Epidermal melanocyte (primary cell): ENCODE results near the gene TGM5.
A peak's percentile ranks its signal among the peaks of the same experiment; 100 is the strongest.
"Not testable (repeated sequence)": the region's sequence is repeated elsewhere in the genome, so short reads cannot be mapped to it uniquely, and the experiment has no call there.

ENCODE experiments used
- DNase-seq: peaks from one replicate; pipeline ENCODE4 v3.0.0; 2011; ENCODE audit warnings: low spot score; ENCODE audit not compliant: insufficient read length

Gene TGM5

GRCh38 chr15:43266834-43267233 lies at the start of gene TGM5:
TGM5 (minus strand) TSS chr15:43266928; CDS start chr15:43266849, 79 bp downstream.
- DNase-seq: no peak

- no peak for DNase-seq
These were observed 47.4 kb upstream of the TGM5 start for GRCh38 chr15:43314171-43314570.

GRCh38 chr15:43312378-43312777 lies 45.6 kb upstream of the TGM5 start:
- no peak for DNase-seq

GRCh38 chr15:43302205-43302817 lies 35.6 kb upstream of the TGM5 start, which contains the start of gene TGM7:
TGM7 (minus strand) TSS chr15:43302255.
- no peak for DNase-seq

- DNase-seq: no peak
These were observed 33.2 kb upstream of the TGM5 start for GRCh38 chr15:43299884-43300283.

- no peak for DNase-seq
These were observed 32.7 kb upstream of the TGM5 start for GRCh38 chr15:43299411-43299810.

- DNase-seq: no peak
These were observed 27.5 kb upstream of the TGM5 start for GRCh38 chr15:43294091-43294706.

GRCh38 chr15:43293432-43293831 lies 26.7 kb upstream of the TGM5 start:
- no peak for DNase-seq

GRCh38 chr15:43292375-43293078 lies 25.8 kb upstream of the TGM5 start:
- no peak for DNase-seq

GRCh38 chr15:43289656-43290055 lies 22.9 kb upstream of the TGM5 start:
- not testable (repeated sequence) for DNase-seq

- DNase-seq: no peak
These were observed 20.5 kb upstream of the TGM5 start for GRCh38 chr15:43287254-43287653.

- no peak for DNase-seq
These were observed 19.3 kb upstream of the TGM5 start for GRCh38 chr15:43286074-43286473.

- peak; percentile 86 for DNase-seq
These were observed 18.9 kb upstream of the TGM5 start for GRCh38 chr15:43285609-43286037.

GRCh38 chr15:43283526-43283925 lies 16.8 kb upstream of the TGM5 start:
- DNase-seq: no peak

GRCh38 chr15:43281926-43282602 lies 15.3 kb upstream of the TGM5 start:
- DNase-seq: no peak

GRCh38 chr15:43280996-43281395 lies 14.3 kb upstream of the TGM5 start:
- DNase-seq: no peak

GRCh38 chr15:43279496-43279895 lies 12.8 kb upstream of the TGM5 start:
- DNase-seq: no peak

- no peak for DNase-seq
These were observed 12.1 kb upstream of the TGM5 start for GRCh38 chr15:43278869-43279268.

GRCh38 chr15:43277901-43278300 lies 11.2 kb upstream of the TGM5 start:
- DNase-seq: no peak

- no peak for DNase-seq
These were observed 10.6 kb upstream of the TGM5 start for GRCh38 chr15:43277231-43277823.

GRCh38 chr15:43276563-43277200 lies 10.0 kb upstream of the TGM5 start:
- DNase-seq: no peak
